Cortex of kidney (tissue), 1 donor: ENCODE measurements around the gene SPTSSB.

ENCODE experiments used
- DNase-seq: peaks from one replicate; lab custom pipeline; 2025; lab: John Stamatoyannopoulos, UW

Gene SPTSSB

GRCh38 chr3:161339517-161340500 lies 31.5 kb downstream of the SPTSSB start:
- DNase-seq: no peak

- DNase-seq: no peak
These were observed 34.0 kb downstream of the SPTSSB start for GRCh38 chr3:161337311-161337710.

GRCh38 chr3:161336661-161337060 lies 34.7 kb downstream of the SPTSSB start:
- DNase-seq: no peak

DNA sequence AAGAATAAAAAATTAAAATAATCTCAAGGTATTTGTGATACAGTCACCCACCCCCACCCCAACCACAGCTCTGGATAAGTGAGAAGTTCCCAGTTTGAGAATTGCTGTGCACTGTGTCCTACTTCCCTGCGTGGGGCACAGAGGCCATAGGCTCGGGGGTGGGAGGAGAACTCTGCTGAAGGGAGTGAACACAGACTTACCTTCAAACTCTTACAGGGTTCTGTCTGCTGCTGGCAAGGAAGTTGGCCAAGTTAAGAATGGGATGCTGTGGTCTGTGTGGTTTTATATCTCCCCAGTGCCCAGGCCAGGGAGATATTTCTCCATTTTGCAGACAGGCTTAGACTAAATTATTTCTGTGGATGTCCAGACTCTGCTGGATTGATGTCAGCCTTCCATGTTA lies 37.6 kb downstream of the SPTSSB start:
- no peak for DNase-seq

DNA sequence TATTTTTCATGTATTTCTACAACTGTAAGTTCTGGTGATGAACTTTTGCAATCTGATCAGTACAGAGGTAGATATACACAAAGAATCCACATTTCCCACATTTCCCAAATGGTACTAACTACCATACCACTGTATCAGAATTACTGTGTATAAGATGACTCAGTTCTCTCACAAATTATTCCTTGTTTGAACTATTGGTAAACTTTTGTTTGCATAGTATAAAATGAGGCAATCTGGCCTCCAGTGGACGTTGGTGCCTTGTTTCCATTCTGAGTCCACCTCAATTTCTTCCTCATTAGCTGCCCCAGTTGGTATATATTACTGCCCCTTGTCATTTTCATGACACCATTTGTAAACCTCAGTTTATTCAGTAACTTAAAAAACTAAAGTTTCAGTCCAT lies 38.5 kb downstream of the SPTSSB start:
- no peak for DNase-seq

- no peak for DNase-seq
These were observed 46.3 kb downstream of the SPTSSB start for GRCh38 chr3:161325059-161325458.

GRCh38 chr3:161323926-161324621 lies 47.2 kb downstream of the SPTSSB start:
- DNase-seq: no peak

GRCh38 chr3:161322781-161323568 lies 48.3 kb downstream of the SPTSSB start:
- DNase-seq: no peak

GRCh38 chr3:161320837-161321236 lies 50.5 kb downstream of the SPTSSB start:
- no peak for DNase-seq

DNA sequence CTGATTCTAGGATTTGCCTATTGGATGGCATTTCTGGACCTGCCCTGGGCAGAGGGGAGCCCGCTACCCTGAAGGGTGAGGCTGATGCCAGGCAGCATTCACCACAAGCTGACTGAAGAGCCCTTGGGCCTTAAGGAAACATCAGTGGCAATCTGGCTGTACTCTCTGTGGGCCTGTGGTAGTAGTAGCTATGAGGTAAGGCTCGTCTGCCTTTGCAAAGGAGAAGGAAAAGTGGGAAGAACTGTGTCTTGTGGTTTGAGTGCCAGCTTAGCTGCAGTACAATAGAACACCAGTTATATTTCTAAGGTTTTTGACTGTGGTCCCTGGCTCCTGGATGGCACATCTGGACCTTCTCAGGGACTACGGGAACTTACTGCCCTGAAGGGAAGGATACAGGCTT lies 51.5 kb downstream of the SPTSSB start:
- DNase-seq: no peak

DNA sequence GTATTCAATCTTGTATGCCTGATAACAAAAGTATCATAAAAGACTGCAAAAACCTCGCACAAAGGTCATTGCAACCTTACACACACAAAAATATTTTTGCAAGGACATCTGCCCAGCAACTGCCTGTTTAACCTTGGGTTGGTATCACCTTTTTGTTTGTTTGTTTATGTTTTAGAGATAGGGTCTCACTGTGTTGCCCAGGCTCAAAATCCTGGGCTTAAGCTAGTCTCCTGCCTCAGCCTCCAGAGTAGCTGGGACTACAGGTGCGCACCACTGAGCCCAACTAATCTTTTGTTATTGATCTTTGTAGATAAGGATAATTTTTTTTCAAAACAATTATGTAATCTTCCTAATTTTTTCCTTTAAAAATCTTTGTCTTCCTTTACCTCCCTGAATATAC lies 54.2 kb downstream of the SPTSSB start:
- DNase-seq: no peak

- no peak for DNase-seq
These were observed 55.2 kb downstream of the SPTSSB start for GRCh38 chr3:161316006-161316689.

DNA sequence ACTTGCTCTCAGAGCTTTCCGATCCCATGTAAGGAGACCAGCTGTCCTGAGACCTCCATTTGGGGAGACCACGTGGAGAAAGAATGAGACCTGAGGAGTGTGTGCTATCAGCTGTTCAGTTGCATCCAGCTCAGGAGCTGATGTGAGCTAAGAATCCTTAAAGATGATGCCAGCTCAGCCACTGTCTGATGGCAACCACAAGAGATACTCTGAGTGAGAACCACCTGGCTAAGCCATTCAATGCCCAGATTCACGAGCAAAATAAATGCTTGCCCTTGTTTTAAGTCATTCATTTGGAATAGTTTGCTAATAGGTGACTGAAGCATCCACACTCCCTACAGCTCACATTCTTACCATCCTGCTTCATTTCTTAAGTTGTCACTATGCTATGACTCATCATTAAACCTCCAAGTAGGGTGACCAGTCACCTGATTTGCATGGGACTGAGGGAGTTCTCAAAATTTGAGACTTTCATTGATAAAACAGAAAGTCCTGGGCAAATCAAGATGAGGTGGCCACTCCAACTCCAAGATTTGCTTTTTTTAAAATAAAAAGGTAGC lies 56.4 kb downstream of the SPTSSB start:
- no peak for DNase-seq

GRCh38 chr3:161310649-161311423 lies 60.5 kb downstream of the SPTSSB start:
- no peak for DNase-seq

- DNase-seq: no peak
These were observed 66.0 kb downstream of the SPTSSB start for GRCh38 chr3:161305095-161305991.

DNA sequence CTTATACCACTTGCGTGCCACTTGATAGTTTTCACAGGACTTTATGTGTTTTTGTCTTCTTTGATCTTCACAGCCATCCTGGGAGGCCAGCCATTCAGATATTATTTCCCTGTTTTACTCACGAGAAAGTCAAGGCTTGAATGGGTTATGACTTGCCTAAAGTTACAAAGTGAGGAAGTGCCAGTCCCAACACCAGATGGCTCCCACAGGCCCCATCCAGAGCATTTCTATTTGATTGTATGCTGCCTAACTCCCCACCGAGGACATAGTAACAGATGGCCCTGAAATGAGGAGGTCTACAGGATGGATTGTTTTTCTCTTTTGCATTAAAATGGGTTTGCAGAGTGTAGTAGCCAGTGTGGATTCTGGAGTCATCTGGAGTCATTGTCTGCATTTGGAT lies 74.5 kb downstream of the SPTSSB start:
- DNase-seq: no peak

GRCh38 chr3:161295325-161295724 lies 76.0 kb downstream of the SPTSSB start:
- DNase-seq: no peak
